ENCODE measurements around the gene GRIN2C. TPM values are rescaled to one million over a fixed set of nuclear protein-coding genes. Genes with fewer than 3 reads are reported as not detected.

The GRIN2C gene
- total and polyA plus RNA-seq, 9 donors, result 0.11 to 0.82 (median 0.36) TPM

- WGBS, 3 donors, result 75 to 80% (median 79%) methylated on average over 16 of the region's 16 CpGs
- intact Hi-C loops (cut with DNase I), result no loop called here
- TF ChIP-seq POLR2A (IDR thresholded peaks at IDR 0.05), result no peak
- TF ChIP-seq EP300 (IDR thresholded peaks at IDR 0.05), result no peak
- no peak for TF ChIP-seq CTCF (IDR thresholded peaks at IDR 0.05)
- H3K36me3 ChIP-seq, result no peaks in the 10 kb centered on the region
- no peaks in the 10 kb centered on the region for H3K9me3 ChIP-seq
- H3K4me1 ChIP-seq (ENCODE audit: insufficient read depth), result no peaks in the 10 kb centered on the region
- no peaks in the 10 kb centered on the region for H3K27me3 ChIP-seq
- H3K4me3 ChIP-seq, result no peak overlapping the region
- H3K27ac ChIP-seq, result no peak overlapping the region
- no peak for DNase-seq
These were observed 25.9 kb downstream of the GRIN2C start for GRCh38 chr17:74833501-74834377.

GRCh38 chr17:74832421-74832820 lies 27.3 kb downstream of the GRIN2C start:
- no peak overlapping the region for H3K4me3 ChIP-seq
- TF ChIP-seq CTCF (IDR thresholded peaks at IDR 0.05) (no peak), POLR2A (IDR thresholded peaks at IDR 0.05) (no peak), EP300 (IDR thresholded peaks at IDR 0.05) (no peak)
- 90 to 92% (median 90%) methylated on average over 9 of the region's 9 CpGs for WGBS, 3 donors
- no peak overlapping the region for H3K27ac ChIP-seq
- no peaks in the 10 kb centered on the region for H3K36me3 ChIP-seq
- DNase-seq, result no peak
- H3K4me1 ChIP-seq (ENCODE audit: insufficient read depth), result no peaks in the 10 kb centered on the region
- H3K9me3 ChIP-seq, result no peaks in the 10 kb centered on the region
- H3K27me3 ChIP-seq, result no peaks in the 10 kb centered on the region
- intact Hi-C loops (cut with DNase I), result no loop called here

GRCh38 chr17:74831444-74832146 lies 28.1 kb downstream of the GRIN2C start:
- Histone ChIP-seq H3K9me3 (no peaks in the 10 kb centered on the region), H3K27ac (no peak overlapping the region), H3K27me3 (no peaks in the 10 kb centered on the region), H3K36me3 (no peaks in the 10 kb centered on the region), H3K4me3 (no peak overlapping the region), H3K4me1 (ENCODE audit: insufficient read depth) (no peaks in the 10 kb centered on the region)
- intact Hi-C loops (cut with DNase I), result no loop called here
- DNase-seq, result no peak
- TF ChIP-seq CTCF (IDR thresholded peaks at IDR 0.05), result no peak
- 63 to 70% (median 69%) methylated on average over 22 of the region's 22 CpGs for WGBS, 3 donors

GRCh38 chr17:74830861-74831260 lies 28.8 kb downstream of the GRIN2C start:
- H3K4me3 ChIP-seq, result no peak overlapping the region
- H3K36me3 ChIP-seq, result no peaks in the 10 kb centered on the region
- no peak for TF ChIP-seq CTCF (IDR thresholded peaks at IDR 0.05)
- no peak for TF ChIP-seq EP300 (IDR thresholded peaks at IDR 0.05)
- no peak for TF ChIP-seq POLR2A (IDR thresholded peaks at IDR 0.05)
- no peaks in the 10 kb centered on the region for H3K4me1 ChIP-seq (ENCODE audit: insufficient read depth)
- intact Hi-C loops (cut with DNase I), result no loop called here
- no peaks in the 10 kb centered on the region for H3K9me3 ChIP-seq
- no peak for DNase-seq
- no peaks in the 10 kb centered on the region for H3K27me3 ChIP-seq
- H3K27ac ChIP-seq, result no peak overlapping the region
- WGBS, 3 donors, result 87 to 91% (median 90%) methylated on average over 19 of the region's 19 CpGs
